ENCODE measurements around the gene LCN6.

The LCN6 gene

DNA sequence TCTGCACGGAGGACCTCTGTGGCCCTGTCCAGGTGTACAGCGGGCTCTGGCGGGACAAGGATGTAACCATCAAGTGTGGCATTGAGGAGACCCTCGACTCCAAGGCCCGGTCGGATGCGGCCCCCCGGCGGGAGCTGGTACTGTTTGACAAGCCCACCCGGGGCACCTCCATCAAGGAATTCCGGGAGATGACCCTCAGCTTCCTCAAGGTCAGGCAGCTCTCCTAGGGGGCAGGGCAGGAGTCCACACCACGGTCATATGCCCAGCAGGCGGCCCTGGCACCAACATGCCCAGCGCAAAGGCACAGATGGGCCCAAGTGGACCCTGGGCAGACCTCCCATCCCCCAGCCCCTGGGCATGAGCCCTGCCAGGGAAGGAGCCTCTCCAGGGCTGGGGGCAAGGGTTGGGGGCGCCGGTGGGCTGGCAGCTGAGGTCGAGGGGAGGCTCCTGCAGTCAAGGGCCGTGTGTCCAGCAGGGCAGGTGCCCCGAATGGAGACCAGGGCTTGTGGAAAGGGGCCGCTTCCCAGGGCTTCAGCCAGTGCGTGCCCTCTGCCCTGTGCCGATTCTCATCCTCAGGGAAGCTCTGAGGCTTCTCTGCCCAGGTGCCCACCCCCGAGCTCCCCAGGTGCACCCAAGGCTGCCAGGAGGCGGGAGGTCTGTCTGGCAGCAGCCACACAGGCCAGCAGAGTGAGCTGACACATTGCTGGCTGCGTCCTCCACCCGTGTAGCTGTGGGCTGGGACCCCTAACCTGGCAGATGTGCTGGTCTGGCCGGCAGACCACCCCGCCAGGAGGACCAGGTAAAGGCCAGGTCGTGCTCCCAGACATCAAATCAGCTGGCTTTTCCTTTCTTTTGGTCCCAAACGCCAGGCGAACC, 26.0 kb downstream of the LCN6 start:
- Histone ChIP-seq H3K4me3 (ENCODE audit: low read depth, low read length) (no peak overlapping the region), H3K36me3 (ENCODE audit: insufficient read depth, low read length) (peaks cover 23% of the 10 kb centered on the region; the same call in 1 of the 2 replicates)

DNA sequence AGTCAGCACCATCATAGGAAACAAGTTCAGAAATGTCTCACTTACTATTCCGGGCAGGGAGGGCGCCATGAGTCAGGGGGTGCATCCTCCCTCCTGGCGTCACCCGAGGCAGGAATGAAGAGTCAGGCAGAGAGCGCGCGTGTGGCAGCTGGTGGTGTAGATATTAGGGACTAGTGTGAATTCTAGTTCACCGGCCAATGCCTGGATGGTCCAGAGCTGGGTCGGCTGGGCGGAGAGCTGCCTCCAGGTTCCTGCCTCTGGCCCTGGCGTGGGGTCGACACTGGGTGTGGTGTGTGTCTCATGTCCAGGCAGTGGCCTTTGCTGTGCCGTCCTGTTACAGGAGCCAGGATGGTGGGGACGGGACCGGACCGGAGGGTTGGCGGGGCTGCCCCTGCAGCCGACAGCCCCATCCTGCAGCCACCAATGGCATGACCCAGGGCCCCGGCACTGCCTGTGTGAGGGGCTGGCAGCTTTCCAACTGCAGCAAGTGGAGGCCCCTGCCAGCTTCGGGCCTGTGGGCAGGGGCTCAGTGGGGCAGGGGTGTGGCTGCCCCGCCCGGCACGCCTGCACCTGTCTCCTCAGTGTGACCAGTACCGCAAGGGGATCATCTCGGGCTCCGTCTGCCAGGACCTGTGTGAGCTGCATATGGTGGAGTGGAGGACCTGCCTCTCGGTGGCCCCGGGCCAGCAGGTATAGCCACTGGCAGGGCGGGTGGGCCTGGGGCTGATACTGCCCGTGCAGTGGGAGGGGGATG, 26.8 kb downstream of the LCN6 start:
- Histone ChIP-seq H3K4me3 (ENCODE audit: low read depth, low read length) (no peak overlapping the region), H3K79me2 (ENCODE audit: control insufficient read depth, insufficient read depth, low read length, unreplicated experiment) (peaks cover 12% of the 10 kb centered on the region), H2AFZ (ENCODE audit: low read length, unreplicated experiment) (no peak overlapping the region), H3K36me3 (ENCODE audit: insufficient read depth, low read length) (peaks cover 22% of the 10 kb centered on the region; the same call in 1 of the 2 replicates), H3K27ac (ENCODE audit: low read depth, low read length) (no peak overlapping the region), H3K27me3 (ENCODE audit: insufficient read depth, low read length) (no peaks in the 10 kb centered on the region), H3K4me1 (ENCODE audit: control insufficient read depth, insufficient read depth, low read length, unreplicated experiment) (peaks cover 11% of the 10 kb centered on the region)

More for the DNA sequence above, 26.0 kb downstream of the LCN6 start:
- H2AFZ ChIP-seq (ENCODE audit: low read length, unreplicated experiment): no peak overlapping the region
- peaks cover 14% of the 10 kb centered on the region for H3K4me1 ChIP-seq (ENCODE audit: control insufficient read depth, insufficient read depth, low read length, unreplicated experiment)
- peaks cover 20% of the 10 kb centered on the region for H3K79me2 ChIP-seq (ENCODE audit: control insufficient read depth, insufficient read depth, low read length, unreplicated experiment)
- no peak overlapping the region for H3K27ac ChIP-seq (ENCODE audit: low read depth, low read length)
- H3K27me3 ChIP-seq (ENCODE audit: insufficient read depth, low read length): no peaks in the 10 kb centered on the region

DNA sequence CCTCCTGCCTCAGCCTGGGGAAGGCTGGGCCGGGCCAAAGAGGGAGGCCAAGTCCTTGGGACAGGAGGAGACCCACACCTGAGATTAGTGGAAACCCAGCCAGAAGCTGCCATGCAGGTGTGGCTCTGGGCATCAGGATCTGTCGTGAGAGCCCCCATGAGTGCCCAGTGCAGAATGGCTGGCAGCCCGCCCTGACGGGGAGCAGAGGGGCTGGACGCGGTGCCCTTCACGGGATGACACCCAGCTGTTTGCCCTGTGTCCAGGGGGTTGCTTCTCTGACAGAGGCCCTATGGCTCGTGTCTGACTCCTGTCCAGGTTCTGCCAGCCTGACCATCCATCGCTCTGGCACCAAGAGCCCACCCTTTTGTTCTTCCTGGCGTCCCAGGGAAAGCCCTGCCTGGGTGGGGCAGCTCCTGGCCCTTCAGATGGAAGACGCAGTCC, 27.4 kb downstream of the LCN6 start:
- Histone ChIP-seq H2AFZ (ENCODE audit: low read length, unreplicated experiment) (no peak overlapping the region), H3K36me3 (ENCODE audit: insufficient read depth, low read length) (peaks cover 16% of the 10 kb centered on the region; the same call in 1 of the 2 replicates), H3K27me3 (ENCODE audit: insufficient read depth, low read length) (no peaks in the 10 kb centered on the region), H3K4me1 (ENCODE audit: control insufficient read depth, insufficient read depth, low read length, unreplicated experiment) (peaks cover 5% of the 10 kb centered on the region), H3K27ac (ENCODE audit: low read depth, low read length) (no peak overlapping the region), H3K79me2 (ENCODE audit: control insufficient read depth, insufficient read depth, low read length, unreplicated experiment) (peaks cover 6% of the 10 kb centered on the region), H3K4me3 (ENCODE audit: low read depth, low read length) (no peak overlapping the region)

DNA sequence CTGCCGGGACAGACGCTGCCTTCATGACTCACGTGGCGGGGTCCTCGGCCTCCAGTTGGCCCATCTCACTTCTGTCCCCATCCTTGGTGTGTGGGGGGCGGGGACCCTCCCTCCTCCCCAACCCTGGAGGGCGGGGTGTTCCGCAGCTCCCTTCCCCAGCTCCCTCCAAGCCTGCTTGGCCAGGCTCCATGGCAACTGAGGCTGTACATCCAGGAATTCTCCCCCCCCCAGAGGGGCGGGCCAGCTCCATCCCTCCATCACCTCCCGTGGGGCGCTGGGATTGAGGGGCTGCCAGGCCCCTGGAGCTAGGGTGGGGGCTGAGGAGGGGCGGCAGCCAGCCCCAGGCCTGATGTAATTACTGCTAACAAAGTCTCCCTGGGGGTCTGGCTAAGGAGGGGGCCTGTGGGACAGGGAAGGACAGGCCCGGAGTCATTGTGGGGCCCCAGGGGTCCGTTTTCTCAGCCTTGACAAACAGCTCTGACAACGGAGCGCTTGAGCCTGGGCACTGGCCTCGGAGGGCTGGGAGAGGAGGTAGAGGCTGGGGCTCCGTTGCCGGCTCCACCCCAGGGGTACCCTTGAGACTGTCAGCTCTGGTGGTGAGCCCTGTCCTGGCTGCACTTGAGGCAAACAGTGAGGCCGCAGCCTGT, 28.0 kb downstream of the LCN6 start:
- Histone ChIP-seq H2AFZ (ENCODE audit: low read length, unreplicated experiment) (no peak overlapping the region), H3K36me3 (ENCODE audit: insufficient read depth, low read length) (peaks cover 13% of the 10 kb centered on the region; the same call in 1 of the 2 replicates), H3K4me3 (ENCODE audit: low read depth, low read length) (no peak overlapping the region), H3K79me2 (ENCODE audit: control insufficient read depth, insufficient read depth, low read length, unreplicated experiment) (peaks cover under 1% of the 10 kb centered on the region), H3K27me3 (ENCODE audit: insufficient read depth, low read length) (no peaks in the 10 kb centered on the region), H3K4me1 (ENCODE audit: control insufficient read depth, insufficient read depth, low read length, unreplicated experiment) (no peaks in the 10 kb centered on the region), H3K27ac (ENCODE audit: low read depth, low read length) (no peak overlapping the region)

DNA sequence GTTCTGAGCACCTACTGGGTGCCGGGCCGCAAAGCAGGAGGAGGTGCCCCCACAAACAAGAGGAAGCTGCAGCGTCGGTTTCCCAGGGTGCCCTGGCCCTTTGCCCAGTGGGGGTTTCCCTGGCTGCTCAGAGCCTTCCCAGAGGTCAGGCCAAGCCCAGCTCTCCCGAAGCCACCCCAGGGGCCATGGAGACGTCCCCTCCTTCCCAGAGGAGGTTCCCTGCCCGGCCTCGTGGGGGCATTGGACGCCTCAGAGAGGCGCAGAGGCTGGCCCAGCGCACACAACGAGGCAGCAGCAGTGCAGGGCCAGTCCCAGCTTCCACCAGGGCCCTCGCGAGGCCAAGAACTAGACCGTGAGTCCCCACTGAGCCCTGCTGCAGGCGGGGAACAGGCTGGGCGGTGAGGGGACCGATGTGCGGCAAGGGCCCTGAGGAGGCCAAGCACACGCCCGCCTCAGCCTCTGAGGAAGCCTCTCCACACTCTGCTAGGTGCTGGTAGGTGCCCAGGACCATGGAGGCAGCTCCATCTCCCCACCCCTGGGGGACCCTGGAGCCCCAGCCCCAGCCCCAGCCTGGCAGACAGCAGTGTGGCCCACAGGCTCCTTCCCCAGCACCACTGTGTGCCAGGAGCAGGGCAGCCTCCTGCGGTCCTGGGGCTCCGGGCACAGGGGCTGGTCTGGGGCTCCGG, 29.0 kb downstream of the LCN6 start:
- H3K27ac ChIP-seq (ENCODE audit: low read depth, low read length): no peak overlapping the region
- H3K79me2 ChIP-seq (ENCODE audit: control insufficient read depth, insufficient read depth, low read length, unreplicated experiment): no peaks in the 10 kb centered on the region
- H3K4me1 ChIP-seq (ENCODE audit: control insufficient read depth, insufficient read depth, low read length, unreplicated experiment): no peaks in the 10 kb centered on the region
- peaks cover 12% of the 10 kb centered on the region; the same call in 1 of the 2 replicates for H3K36me3 ChIP-seq (ENCODE audit: insufficient read depth, low read length)
- no peak overlapping the region for H2AFZ ChIP-seq (ENCODE audit: low read length, unreplicated experiment)
- H3K4me3 ChIP-seq (ENCODE audit: low read depth, low read length): no peak overlapping the region
- no peaks in the 10 kb centered on the region for H3K27me3 ChIP-seq (ENCODE audit: insufficient read depth, low read length)

DNA sequence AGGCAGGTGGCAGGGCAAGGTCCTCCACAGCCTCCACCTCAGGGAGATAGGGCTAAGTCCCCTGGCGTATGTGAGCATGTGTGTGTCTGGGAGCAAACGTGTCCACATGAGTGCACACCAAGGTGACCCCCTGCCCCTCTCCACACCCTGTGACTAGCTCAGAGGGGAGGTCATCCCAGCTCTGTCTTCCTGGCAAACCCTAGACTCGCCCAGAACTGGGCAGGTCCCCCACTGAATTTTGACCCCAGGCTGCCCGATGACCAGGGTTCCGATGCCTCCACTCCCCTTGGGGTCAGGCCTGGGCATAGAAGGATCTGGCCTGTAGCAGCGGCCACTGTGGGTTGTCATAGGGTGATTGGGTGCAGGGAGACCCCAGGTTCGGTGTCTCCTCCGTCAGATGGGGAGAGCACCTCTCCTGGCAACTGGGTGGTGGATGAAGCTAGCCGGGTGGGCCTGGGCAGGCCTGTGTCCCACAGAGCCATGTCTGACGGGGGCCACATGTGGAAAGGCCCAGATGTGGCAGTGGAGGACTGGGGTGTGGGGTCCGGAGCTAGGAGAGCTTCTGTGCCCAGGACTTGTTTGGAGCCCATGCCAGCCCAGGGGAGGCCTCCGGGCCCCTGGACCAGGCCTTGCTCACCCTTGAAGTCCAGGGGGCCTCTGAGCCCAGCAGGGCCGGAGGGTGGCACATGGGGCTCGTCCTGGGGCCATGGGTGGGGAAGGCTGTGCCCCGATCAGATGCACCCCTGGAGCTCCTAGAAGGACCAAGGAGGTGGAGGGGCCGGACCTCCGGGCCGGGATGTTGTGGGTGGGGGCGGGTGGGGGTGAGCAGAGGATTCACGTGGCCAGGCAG, 29.8 kb downstream of the LCN6 start:
- H3K79me2 ChIP-seq (ENCODE audit: control insufficient read depth, insufficient read depth, low read length, unreplicated experiment): no peaks in the 10 kb centered on the region
- no peaks in the 10 kb centered on the region for H3K27me3 ChIP-seq (ENCODE audit: insufficient read depth, low read length)
- H3K4me3 ChIP-seq (ENCODE audit: low read depth, low read length): no peak overlapping the region
- H3K36me3 ChIP-seq (ENCODE audit: insufficient read depth, low read length): peaks cover 4% of the 10 kb centered on the region; the same call in 1 of the 2 replicates
- no peak overlapping the region for H2AFZ ChIP-seq (ENCODE audit: low read length, unreplicated experiment)
- H3K27ac ChIP-seq (ENCODE audit: low read depth, low read length): no peak overlapping the region
- H3K4me1 ChIP-seq (ENCODE audit: control insufficient read depth, insufficient read depth, low read length, unreplicated experiment): no peaks in the 10 kb centered on the region

DNA sequence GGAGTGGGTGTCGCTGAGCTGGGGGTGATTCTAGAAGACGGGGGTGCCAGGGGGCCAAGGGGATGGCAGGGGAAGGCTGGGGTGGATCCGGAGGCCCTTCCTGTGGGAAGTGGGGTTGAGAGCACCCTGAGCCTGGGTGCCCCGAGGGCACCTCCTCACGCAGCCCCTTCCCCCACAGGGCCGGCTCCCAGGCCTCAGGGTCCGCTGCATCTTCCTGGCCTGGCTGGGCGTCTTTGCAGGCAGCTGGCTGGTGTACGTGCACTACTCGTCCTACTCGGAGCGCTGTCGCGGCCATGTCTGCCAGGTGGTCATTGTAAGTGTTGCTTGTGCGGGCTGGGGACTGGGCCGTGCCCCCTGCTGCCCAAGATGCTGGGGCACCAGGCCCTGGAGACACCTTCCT, 30.9 kb downstream of the LCN6 start:
- Histone ChIP-seq H3K27me3 (ENCODE audit: insufficient read depth, low read length) (peaks cover 6% of the 10 kb centered on the region; the same call in 1 of the 2 replicates), H3K4me3 (ENCODE audit: low read depth, low read length) (no peak overlapping the region), H3K36me3 (ENCODE audit: insufficient read depth, low read length) (no peaks in the 10 kb centered on the region), H3K27ac (ENCODE audit: low read depth, low read length) (no peak overlapping the region), H3K79me2 (ENCODE audit: control insufficient read depth, insufficient read depth, low read length, unreplicated experiment) (no peaks in the 10 kb centered on the region), H2AFZ (ENCODE audit: low read length, unreplicated experiment) (no peak overlapping the region), H3K4me1 (ENCODE audit: control insufficient read depth, insufficient read depth, low read length, unreplicated experiment) (no peaks in the 10 kb centered on the region)

DNA sequence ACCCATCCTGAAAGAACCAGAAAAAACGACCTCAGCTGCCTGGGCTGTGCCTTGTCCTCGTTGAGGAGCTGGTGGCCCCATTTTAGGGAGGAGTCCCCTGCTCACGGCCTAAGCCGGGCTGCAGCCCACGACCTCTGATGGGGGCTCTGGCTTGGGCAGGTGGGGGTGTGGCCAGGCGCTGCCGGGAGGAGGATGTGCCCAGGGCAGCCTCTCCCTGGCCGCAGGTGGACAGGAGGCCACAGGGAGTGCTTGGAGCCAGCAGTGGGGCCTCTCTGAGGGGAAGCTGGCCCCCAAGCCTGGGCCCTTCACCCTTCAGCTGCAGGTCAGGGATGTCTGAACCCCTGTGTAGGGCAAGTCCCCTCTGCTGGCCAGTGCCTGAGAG, 33.4 kb downstream of the LCN6 start:
- H3K79me2 ChIP-seq (ENCODE audit: control insufficient read depth, insufficient read depth, low read length, unreplicated experiment): no peaks in the 10 kb centered on the region
- no peak overlapping the region for H3K27ac ChIP-seq (ENCODE audit: low read depth, low read length)
- H3K4me3 ChIP-seq (ENCODE audit: low read depth, low read length): no peak overlapping the region
- H3K4me1 ChIP-seq (ENCODE audit: control insufficient read depth, insufficient read depth, low read length, unreplicated experiment): no peaks in the 10 kb centered on the region
- H2AFZ ChIP-seq (ENCODE audit: low read length, unreplicated experiment): no peak overlapping the region
- H3K36me3 ChIP-seq (ENCODE audit: insufficient read depth, low read length): no peaks in the 10 kb centered on the region
- peaks cover 6% of the 10 kb centered on the region; the same call in 1 of the 2 replicates for H3K27me3 ChIP-seq (ENCODE audit: insufficient read depth, low read length)

DNA sequence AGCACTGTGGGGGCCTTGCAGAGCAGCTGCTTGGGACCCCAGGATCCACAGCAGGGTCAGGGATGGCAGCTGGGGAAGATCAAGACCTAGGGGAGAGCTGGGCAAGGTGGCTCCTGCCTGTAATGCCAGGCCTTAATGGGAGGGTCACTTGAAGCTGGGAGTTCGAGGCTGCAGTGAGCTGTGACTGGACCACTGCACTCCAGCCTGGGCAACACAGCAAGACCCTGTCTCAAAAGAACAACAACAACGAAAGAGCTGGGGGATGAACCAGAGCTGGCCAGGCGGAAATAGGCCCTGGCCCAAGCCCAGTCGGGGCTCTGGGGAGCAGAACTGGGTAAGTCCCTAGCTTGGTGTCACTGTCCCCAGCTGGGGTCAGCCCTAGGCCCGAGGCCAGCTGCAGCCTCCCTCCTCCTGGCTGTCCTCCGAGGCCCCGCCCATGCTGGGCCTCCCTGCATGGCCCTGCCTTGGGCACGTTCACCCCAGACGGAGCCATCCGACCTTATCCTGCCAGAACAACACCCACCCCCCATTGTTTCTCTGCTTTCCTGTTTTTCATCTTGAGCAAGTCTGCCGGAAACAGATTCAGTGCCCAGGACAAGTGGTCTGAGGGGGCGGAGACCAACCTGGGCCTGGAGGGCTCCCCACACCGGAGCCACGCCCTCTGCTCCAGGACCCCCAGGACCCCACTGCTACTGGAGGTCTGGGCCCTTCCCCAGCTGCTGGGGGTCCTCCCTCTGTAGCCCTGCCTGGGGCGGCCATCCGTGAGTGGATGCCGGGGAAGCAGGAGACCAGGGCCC, 34.0 kb downstream of the LCN6 start:
- Histone ChIP-seq H3K27me3 (ENCODE audit: insufficient read depth, low read length) (peaks cover 6% of the 10 kb centered on the region; the same call in 1 of the 2 replicates), H2AFZ (ENCODE audit: low read length, unreplicated experiment) (no peak overlapping the region), H3K36me3 (ENCODE audit: insufficient read depth, low read length) (no peaks in the 10 kb centered on the region), H3K79me2 (ENCODE audit: control insufficient read depth, insufficient read depth, low read length, unreplicated experiment) (no peaks in the 10 kb centered on the region), H3K27ac (ENCODE audit: low read depth, low read length) (no peak overlapping the region), H3K4me3 (ENCODE audit: low read depth, low read length) (no peak overlapping the region), H3K4me1 (ENCODE audit: control insufficient read depth, insufficient read depth, low read length, unreplicated experiment) (no peaks in the 10 kb centered on the region)

Measured in ACC112 (cell line).